Measurements from ENCODE around the gene MLLT1.

Gene MLLT1

DNA sequence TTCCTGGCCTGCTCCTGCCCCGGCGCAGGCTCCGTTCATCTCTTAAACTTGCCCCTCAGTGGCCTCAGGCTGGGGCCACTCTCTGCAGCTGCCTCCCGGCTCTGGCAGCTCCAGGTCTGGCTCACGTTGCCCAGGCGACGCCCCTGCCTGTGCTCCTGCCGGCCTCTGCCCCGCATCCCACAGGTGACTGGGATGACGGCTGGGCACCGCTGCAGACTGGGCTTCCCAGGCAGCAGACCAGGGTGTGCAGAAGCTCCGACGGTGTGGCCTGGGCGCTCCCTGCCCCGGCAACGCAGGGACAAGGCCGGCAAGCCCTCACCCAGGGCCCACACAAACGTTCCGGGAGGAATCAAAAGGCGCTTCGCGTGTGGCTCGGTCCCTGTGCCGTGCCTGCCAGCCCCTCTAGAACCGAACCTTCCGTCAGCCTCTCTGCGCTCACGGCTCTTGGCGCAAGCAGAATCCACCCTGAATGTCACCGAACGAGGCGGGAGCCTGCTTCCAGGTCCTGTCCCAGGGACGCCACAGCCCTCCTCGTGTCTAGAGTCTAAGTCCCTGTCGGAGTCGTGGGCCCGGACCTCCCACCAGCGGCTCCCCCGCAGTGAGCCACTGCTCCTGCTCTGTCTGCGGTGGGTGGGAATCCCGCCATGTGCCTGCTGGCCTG is 64.8 kb downstream of the MLLT1 start:
- H3K36me3 ChIP-seq (ENCODE audit: control insufficient read depth, low read length): no peaks in the 10 kb centered on the region

DNA sequence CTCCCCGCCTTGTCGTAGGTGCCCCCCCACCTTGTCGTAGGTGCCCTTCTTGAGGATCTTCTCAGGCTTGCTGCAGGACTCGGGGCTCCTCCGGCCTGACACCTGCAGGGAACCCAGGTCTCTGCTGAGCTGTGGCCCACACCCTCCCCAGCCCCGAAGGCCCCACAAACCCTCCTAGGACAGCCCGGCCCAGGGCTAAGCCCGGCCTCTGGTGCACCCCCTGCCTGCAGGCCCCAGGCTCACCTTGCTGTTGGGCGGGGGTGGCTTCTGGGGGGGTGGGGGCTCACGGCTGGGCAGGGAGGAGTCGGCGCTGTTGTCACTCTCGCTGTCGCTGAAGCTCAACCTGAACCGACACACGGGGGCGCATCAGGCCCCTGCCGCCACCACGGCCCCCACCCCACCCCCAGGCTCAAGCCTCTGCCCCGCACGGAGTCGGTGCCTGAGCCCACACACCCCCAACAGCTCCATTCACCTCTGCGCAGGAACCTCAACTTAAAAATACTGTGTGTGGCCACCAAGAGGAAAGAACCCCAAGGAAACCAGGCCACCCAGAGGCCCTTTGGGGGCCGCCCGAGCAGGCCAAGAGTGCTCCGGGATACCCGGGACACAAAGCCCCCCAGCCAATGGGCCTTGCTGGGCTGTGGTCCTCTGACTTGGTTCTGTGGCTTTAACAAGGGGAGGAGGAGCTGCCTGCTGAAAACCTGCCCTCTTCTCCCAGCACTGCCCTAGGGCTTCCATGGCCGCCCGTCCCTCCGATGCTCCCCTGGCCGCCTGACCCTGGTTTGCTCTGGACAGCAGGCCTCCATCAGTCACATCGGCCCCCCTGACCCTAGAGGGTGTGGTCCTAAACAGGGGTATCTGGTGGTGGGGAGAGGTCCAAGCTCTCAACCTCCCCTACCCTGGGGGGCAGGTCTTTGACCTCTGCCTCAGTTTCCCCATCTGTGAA is 65.8 kb downstream of the MLLT1 start:
- Histone ChIP-seq H4K20me1 (ENCODE audit: control insufficient read depth, insufficient read depth, low read depth, low read length) (no peaks in the 10 kb centered on the region; the same call in 1 of the 2 replicates), H3K79me2 (ENCODE audit: control insufficient read depth, low read length) (no peaks in the 10 kb centered on the region), H3K27me3 (ENCODE audit: control insufficient read depth, low read length) (no peaks in the 10 kb centered on the region)

More for the DNA sequence above, 64.8 kb downstream of the MLLT1 start:
- no peak overlapping the region for H3K4me3 ChIP-seq (ENCODE audit: low read length)
- H3K4me2 ChIP-seq (ENCODE audit: low read length): no peak overlapping the region
- H3F3A ChIP-seq (ENCODE audit: control insufficient read depth, insufficient read depth): no peaks in the 10 kb centered on the region
- no peaks in the 10 kb centered on the region for H3K9me2 ChIP-seq (replicated peaks; ENCODE audit: control insufficient read depth, low read length)
- no peaks in the 10 kb centered on the region for H3K79me2 ChIP-seq (ENCODE audit: control insufficient read depth, low read length)
- no peaks in the 10 kb centered on the region for H3K27me3 ChIP-seq (ENCODE audit: control insufficient read depth, low read length)
- no peaks in the 10 kb centered on the region; the same call in 1 of the 2 replicates for H4K20me1 ChIP-seq (ENCODE audit: control insufficient read depth, insufficient read depth, low read depth, low read length)
- H3K4me1 ChIP-seq (ENCODE audit: control insufficient read depth, low read length): no peaks in the 10 kb centered on the region
- no peak overlapping the region for H3K27ac ChIP-seq (ENCODE audit: low read depth, low read length)
- TF ChIP-seq, protein P1, sequence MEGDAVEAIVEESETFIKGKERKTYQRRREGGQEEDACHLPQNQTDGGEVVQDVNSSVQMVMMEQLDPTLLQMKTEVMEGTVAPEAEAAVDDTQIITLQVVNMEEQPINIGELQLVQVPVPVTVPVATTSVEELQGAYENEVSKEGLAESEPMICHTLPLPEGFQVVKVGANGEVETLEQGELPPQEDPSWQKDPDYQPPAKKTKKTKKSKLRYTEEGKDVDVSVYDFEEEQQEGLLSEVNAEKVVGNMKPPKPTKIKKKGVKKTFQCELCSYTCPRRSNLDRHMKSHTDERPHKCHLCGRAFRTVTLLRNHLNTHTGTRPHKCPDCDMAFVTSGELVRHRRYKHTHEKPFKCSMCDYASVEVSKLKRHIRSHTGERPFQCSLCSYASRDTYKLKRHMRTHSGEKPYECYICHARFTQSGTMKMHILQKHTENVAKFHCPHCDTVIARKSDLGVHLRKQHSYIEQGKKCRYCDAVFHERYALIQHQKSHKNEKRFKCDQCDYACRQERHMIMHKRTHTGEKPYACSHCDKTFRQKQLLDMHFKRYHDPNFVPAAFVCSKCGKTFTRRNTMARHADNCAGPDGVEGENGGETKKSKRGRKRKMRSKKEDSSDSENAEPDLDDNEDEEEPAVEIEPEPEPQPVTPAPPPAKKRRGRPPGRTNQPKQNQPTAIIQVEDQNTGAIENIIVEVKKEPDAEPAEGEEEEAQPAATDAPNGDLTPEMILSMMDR (IDR thresholded peaks at IDR 0.05; ENCODE audit: low read depth, low read length, poor library complexity, severe bottlenecking): no peak
- no peak for TF ChIP-seq EZH2phosphoT487 (IDR thresholded peaks at IDR 0.05; ENCODE audit: borderline replicate concordance, low read length)
- H3K9me3 ChIP-seq (ENCODE audit: control insufficient read depth, insufficient read depth, low read length): no peaks in the 10 kb centered on the region

DNA sequence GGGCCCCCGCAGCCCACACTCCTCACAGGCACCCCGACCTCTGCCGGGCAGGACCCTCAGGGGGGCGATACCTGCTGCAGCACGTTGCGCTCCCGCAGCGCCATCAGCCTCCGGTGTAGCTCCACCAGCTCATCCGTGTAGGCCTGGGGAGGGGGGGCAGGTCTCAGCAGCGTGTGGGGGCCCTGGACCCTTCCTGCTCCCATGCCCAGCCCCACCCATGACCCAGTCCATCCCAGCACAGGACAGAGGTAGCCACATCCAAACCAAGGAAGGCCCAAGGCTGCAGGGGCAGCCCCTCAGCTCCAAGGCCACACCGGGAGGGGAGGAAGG is 66.5 kb downstream of the MLLT1 start:
- TF ChIP-seq, protein P1 (IDR thresholded peaks at IDR 0.05; ENCODE audit: low read depth, low read length, poor library complexity, severe bottlenecking): no peak
- no peak for TF ChIP-seq EZH2phosphoT487 (IDR thresholded peaks at IDR 0.05; ENCODE audit: borderline replicate concordance, low read length)
- no peaks in the 10 kb centered on the region for H3F3A ChIP-seq (ENCODE audit: control insufficient read depth, insufficient read depth)
- no peaks in the 10 kb centered on the region for H3K79me2 ChIP-seq (ENCODE audit: control insufficient read depth, low read length)
- no peak overlapping the region for H3K27ac ChIP-seq (ENCODE audit: low read depth, low read length)
- no peaks in the 10 kb centered on the region for H3K9me3 ChIP-seq (ENCODE audit: control insufficient read depth, insufficient read depth, low read length)
- no peaks in the 10 kb centered on the region for H4K20me1 ChIP-seq (ENCODE audit: control insufficient read depth, insufficient read depth, low read depth, low read length)
- no peaks in the 10 kb centered on the region for H3K27me3 ChIP-seq (ENCODE audit: control insufficient read depth, low read length)
- no peak overlapping the region for H3K4me3 ChIP-seq (ENCODE audit: low read length)
- H3K4me1 ChIP-seq (ENCODE audit: control insufficient read depth, low read length): no peaks in the 10 kb centered on the region
- no peaks in the 10 kb centered on the region for H3K36me3 ChIP-seq (ENCODE audit: control insufficient read depth, low read length)
- no peaks in the 10 kb centered on the region for H3K9me2 ChIP-seq (replicated peaks; ENCODE audit: control insufficient read depth, low read length)
- no peak overlapping the region for H3K4me2 ChIP-seq (ENCODE audit: low read length)

More for the DNA sequence above, 65.8 kb downstream of the MLLT1 start:
- H3K4me1 ChIP-seq (ENCODE audit: control insufficient read depth, low read length): no peaks in the 10 kb centered on the region
- no peak overlapping the region for H3K27ac ChIP-seq (ENCODE audit: low read depth, low read length)
- no peaks in the 10 kb centered on the region for H3K36me3 ChIP-seq (ENCODE audit: control insufficient read depth, low read length)
- H3K4me2 ChIP-seq (ENCODE audit: low read length): no peak overlapping the region
- no peak for TF ChIP-seq EZH2phosphoT487 (IDR thresholded peaks at IDR 0.05; ENCODE audit: borderline replicate concordance, low read length)
- TF ChIP-seq, protein P1 (IDR thresholded peaks at IDR 0.05; ENCODE audit: low read depth, low read length, poor library complexity, severe bottlenecking): no peak
- no peaks in the 10 kb centered on the region for H3F3A ChIP-seq (ENCODE audit: control insufficient read depth, insufficient read depth)
- no peaks in the 10 kb centered on the region for H3K9me2 ChIP-seq (replicated peaks; ENCODE audit: control insufficient read depth, low read length)
- H3K9me3 ChIP-seq (ENCODE audit: control insufficient read depth, insufficient read depth, low read length): no peaks in the 10 kb centered on the region
- H3K4me3 ChIP-seq (ENCODE audit: low read length): no peak overlapping the region
